ENCODE data around the gene LCE3A. TPM values are rescaled to one million over a fixed set of nuclear protein-coding genes. Genes with fewer than 3 reads are reported as not detected.

LCE3A gene
- polyA plus RNA-seq, 1 donor (not counting 4 experiments of a cell fraction or from before 2014, with no cell fraction given) = not detected

DNA sequence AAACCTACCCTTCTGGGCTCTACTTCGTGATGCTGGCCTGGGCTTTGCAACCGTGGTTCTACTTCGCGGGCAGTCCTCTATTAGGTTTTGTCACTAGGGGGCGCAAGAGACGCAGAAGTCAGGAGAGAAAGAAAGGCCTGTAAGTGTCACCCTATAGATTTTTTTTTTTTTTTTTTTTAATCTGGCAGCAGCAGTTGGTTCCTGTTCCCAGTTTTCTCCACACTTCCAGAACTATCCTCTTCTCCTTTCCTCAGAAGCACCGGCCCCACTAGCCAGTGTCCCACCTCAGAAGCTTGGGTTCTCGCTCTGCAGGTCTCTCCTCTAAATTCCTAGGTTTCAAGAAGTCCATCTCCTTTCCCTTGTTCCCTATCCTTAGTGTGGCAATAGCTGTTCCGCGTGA, 31.2 kb upstream of the LCE3A start:
- TF ChIP-seq, protein P1, sequence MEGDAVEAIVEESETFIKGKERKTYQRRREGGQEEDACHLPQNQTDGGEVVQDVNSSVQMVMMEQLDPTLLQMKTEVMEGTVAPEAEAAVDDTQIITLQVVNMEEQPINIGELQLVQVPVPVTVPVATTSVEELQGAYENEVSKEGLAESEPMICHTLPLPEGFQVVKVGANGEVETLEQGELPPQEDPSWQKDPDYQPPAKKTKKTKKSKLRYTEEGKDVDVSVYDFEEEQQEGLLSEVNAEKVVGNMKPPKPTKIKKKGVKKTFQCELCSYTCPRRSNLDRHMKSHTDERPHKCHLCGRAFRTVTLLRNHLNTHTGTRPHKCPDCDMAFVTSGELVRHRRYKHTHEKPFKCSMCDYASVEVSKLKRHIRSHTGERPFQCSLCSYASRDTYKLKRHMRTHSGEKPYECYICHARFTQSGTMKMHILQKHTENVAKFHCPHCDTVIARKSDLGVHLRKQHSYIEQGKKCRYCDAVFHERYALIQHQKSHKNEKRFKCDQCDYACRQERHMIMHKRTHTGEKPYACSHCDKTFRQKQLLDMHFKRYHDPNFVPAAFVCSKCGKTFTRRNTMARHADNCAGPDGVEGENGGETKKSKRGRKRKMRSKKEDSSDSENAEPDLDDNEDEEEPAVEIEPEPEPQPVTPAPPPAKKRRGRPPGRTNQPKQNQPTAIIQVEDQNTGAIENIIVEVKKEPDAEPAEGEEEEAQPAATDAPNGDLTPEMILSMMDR (optimal IDR thresholded peaks at IDR 0.05 in 1 of 3, IDR thresholded peaks at IDR 0.05 in 1 of 3, conservative IDR thresholded peaks at IDR 0.05 in 1 of 3; ENCODE audit: extremely low read depth in 1 of 3, insufficient read depth in 2 of 3, low read length in 3 of 3) = peak; percentile 67 to 86 (median 80)
- TF ChIP-seq EZH2 (IDR thresholded peaks at IDR 0.05; ENCODE audit: low read length) = no peak

DNA sequence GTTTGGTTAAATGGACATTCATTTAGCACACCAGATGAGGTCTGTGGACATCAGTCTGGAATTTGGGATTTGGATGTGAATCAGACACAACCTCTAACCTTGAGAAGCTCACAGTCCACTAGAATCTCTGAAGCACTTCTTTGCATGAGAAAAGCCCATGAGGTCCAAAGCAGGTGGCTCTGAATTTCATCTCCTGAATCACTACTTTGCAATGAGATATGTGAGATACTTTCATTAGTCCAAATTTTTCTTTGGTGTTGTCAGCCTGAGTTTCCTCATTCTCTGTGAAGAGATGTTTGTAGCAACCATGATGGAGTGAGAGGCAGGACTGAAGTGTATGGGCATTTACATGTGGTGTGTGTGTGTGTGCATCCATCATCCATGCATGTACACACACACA, 23.8 kb upstream of the LCE3A start:
- no peaks in the 10 kb centered on the region for H4K20me1 ChIP-seq (ENCODE audit: control insufficient read depth, extremely low read depth, insufficient read depth, low read length)
- no peaks in the 10 kb centered on the region for H3K9me3 ChIP-seq (ENCODE audit: control insufficient read depth, low read depth, low read length)
- H3K9ac ChIP-seq (ENCODE audit: control insufficient read depth, extremely low read depth, insufficient read depth, low read length) = no peak overlapping the region
- H3K4me1 ChIP-seq (ENCODE audit: control insufficient read depth, extremely low read depth, insufficient read depth, low read length) = no peaks in the 10 kb centered on the region
- no peak overlapping the region for H3K27ac ChIP-seq (ENCODE audit: control insufficient read depth, insufficient read depth, low read length)
- FAIRE-seq (no peak), DNase-seq (ENCODE audit: low read depth, low spot score) (no peak)
- H3K4me2 ChIP-seq (ENCODE audit: control insufficient read depth, extremely low read depth, insufficient read depth, low read depth, low read length) = no peak overlapping the region
- H3K27me3 ChIP-seq (ENCODE audit: control insufficient read depth, extremely low read depth, insufficient read depth, low read length) = peaks cover 5% of the 10 kb centered on the region
- H3K79me2 ChIP-seq (ENCODE audit: control insufficient read depth, insufficient read depth, low read length) = no peaks in the 10 kb centered on the region
- H2AFZ ChIP-seq (ENCODE audit: control insufficient read depth, low read length) = no peak overlapping the region
- H3K4me3 ChIP-seq (ENCODE audit: control insufficient read depth in 2 of 3, extremely low read depth in 1 of 3, insufficient read depth in 2 of 3, low read depth in 1 of 3, low read length in 3 of 3) = no peak overlapping the region
- H3K36me3 ChIP-seq (ENCODE audit: control insufficient read depth in 2 of 2, extremely low read depth in 1 of 2, insufficient read depth in 2 of 2, low read length in 2 of 2) = no peaks in the 10 kb centered on the region
- dilution Hi-C loops (cut with MboI; ENCODE audit: extremely low pct_ligation_motif_present, low sequenced_read_pairs) = no loop called here
- no peaks in the 10 kb centered on the region for H3K9me1 ChIP-seq (ENCODE audit: control insufficient read depth, extremely low read depth, insufficient read depth, low read length)
- no peak for TF ChIP-seq EZH2 (IDR thresholded peaks at IDR 0.05; ENCODE audit: low read length)
- TF ChIP-seq, protein P1 (optimal IDR thresholded peaks at IDR 0.05 in 1 of 3, IDR thresholded peaks at IDR 0.05 in 1 of 3, conservative IDR thresholded peaks at IDR 0.05 in 1 of 3; ENCODE audit: extremely low read depth in 1 of 3, insufficient read depth in 2 of 3, low read length in 3 of 3) = no peak

More for the DNA sequence above, 31.2 kb upstream of the LCE3A start:
- Histone ChIP-seq H3K4me2 (ENCODE audit: control insufficient read depth, extremely low read depth, insufficient read depth, low read depth, low read length) (no peak overlapping the region), H4K20me1 (ENCODE audit: control insufficient read depth, extremely low read depth, insufficient read depth, low read length) (no peaks in the 10 kb centered on the region), H3K4me1 (ENCODE audit: control insufficient read depth, extremely low read depth, insufficient read depth, low read length) (peaks cover 6% of the 10 kb centered on the region), H2AFZ (ENCODE audit: control insufficient read depth, low read length) (no peak overlapping the region), H3K36me3 (ENCODE audit: control insufficient read depth in 2 of 2, extremely low read depth in 1 of 2, insufficient read depth in 2 of 2, low read length in 2 of 2) (no peaks in the 10 kb centered on the region), H3K79me2 (ENCODE audit: control insufficient read depth, insufficient read depth, low read length) (no peaks in the 10 kb centered on the region), H3K4me3 (ENCODE audit: control insufficient read depth in 2 of 3, extremely low read depth in 1 of 3, insufficient read depth in 2 of 3, low read depth in 1 of 3, low read length in 3 of 3) (no peak overlapping the region), H3K9me1 (ENCODE audit: control insufficient read depth, extremely low read depth, insufficient read depth, low read length) (no peaks in the 10 kb centered on the region), H3K27me3 (ENCODE audit: control insufficient read depth, extremely low read depth, insufficient read depth, low read length) (no peaks in the 10 kb centered on the region), H3K9me3 (ENCODE audit: control insufficient read depth, low read depth, low read length) (no peaks in the 10 kb centered on the region), H3K9ac (ENCODE audit: control insufficient read depth, extremely low read depth, insufficient read depth, low read length) (no peak overlapping the region), H3K27ac (ENCODE audit: control insufficient read depth, insufficient read depth, low read length) (no peak overlapping the region)
- FAIRE-seq (peak; percentile 55), DNase-seq (ENCODE audit: low read depth, low spot score) (peak; percentile 19)
- dilution Hi-C loops (cut with MboI; ENCODE audit: extremely low pct_ligation_motif_present, low sequenced_read_pairs) = no loop called here

All from keratinocyte (primary cell).